LNCAP (cell line): ENCODE data around the gene NCK1.

Experiments used
- CTCF ChIP-seq: fragments of 450-650 bp; IDR thresholded peaks from 2 replicates; pipeline ENCODE4 v1.5.1; 2017; ENCODE audit warnings: mild to moderate bottlenecking

NCK1 gene

GRCh38 chr3:136844724-136845123 is 17.3 kb upstream of the NCK1 start:
- no peak for TF ChIP-seq CTCF

GRCh38 chr3:136852180-136852579 is 9.8 kb upstream of the NCK1 start:
- TF ChIP-seq CTCF, result no peak

GRCh38 chr3:136856665-136857064 is 5.3 kb upstream of the NCK1 start:
- no peak for TF ChIP-seq CTCF

- no peak for TF ChIP-seq CTCF
These were observed 3.6 kb upstream of the NCK1 start for GRCh38 chr3:136858381-136858780.

- TF ChIP-seq CTCF, result no peak
These were observed 1.5 kb upstream of the NCK1 start for GRCh38 chr3:136860541-136860940.

- TF ChIP-seq CTCF, result no peak
These were observed 762 bp downstream of the NCK1 start for GRCh38 chr3:136862617-136863322.

GRCh38 chr3:136869282-136869681 is 7.3 kb downstream of the NCK1 start:
- TF ChIP-seq CTCF, result no peak

- no peak for TF ChIP-seq CTCF
These were observed 20.6 kb downstream of the NCK1 start for GRCh38 chr3:136882571-136882970.
